Lower lobe of right lung (tissue), 2 donors: Measurements from ENCODE around the gene PRKCQ. TPM values are rescaled to one million over a fixed set of nuclear protein-coding genes. Genes with fewer than 3 reads are reported as not detected.

Source experiments
- ATAC-seq, 2 donors: fragments of 200-7000 bp; cut with Tn5 transposase; one replicate each; pipeline ENCODE4 v1.9.1; 2020 to 2022; ENCODE audit warnings: mild to moderate bottlenecking in 2 of 2, moderate library complexity in 2 of 2
- DNase-seq: peaks from one replicate; pipeline ENCODE4 v3.0.0-alpha.2; 2020
- H3K27ac ChIP-seq: fragments of 200-600 bp; one replicate; pipeline ENCODE4 v1.8.0; 2022
- H3K27me3 ChIP-seq: fragments of 200-600 bp; one replicate; pipeline ENCODE4 v1.8.0; 2022; ENCODE audit warnings: low read depth
- H3K36me3 ChIP-seq: fragments of 200-600 bp; one replicate; pipeline ENCODE4 v1.8.0; 2022; ENCODE audit warnings: mild to moderate bottlenecking
- H3K4me1 ChIP-seq: fragments of 200-600 bp; one replicate; pipeline ENCODE4 v1.8.0; 2022
- H3K4me3 ChIP-seq: fragments of 200-600 bp; one replicate; pipeline ENCODE4 v1.8.0; 2022; ENCODE audit warnings: mild to moderate bottlenecking
- H3K9me3 ChIP-seq: fragments of 200-600 bp; one replicate; pipeline ENCODE4 v1.8.0; 2022
- CTCF ChIP-seq: fragments of 200-600 bp; IDR thresholded peaks from one replicate; pipeline ENCODE4 v1.8.0; 2022; ENCODE audit warnings: antibody characterized with exemption, mild to moderate bottlenecking
- intact Hi-C: fragments of 100-400 bp; cut with DNase I; formaldehyde crosslinking; loops from one replicate; pipeline ENCODE4 v1.11.0; 2022
- total RNA-seq: library from RNA; stranded (reverse); fragmentation: NEBNext Ultra II Directional; extraction: Animal tissue kit (Norgen Biotek cat#: 25700); gene quantifications from one replicate; pipeline ENCODE4 v1.2.1, GENCODE V29; 2021
- donor health status: DM: no; HTN: yes; CAD: no; lungs with severe emphysema.

Gene PRKCQ
- total RNA-seq, 1 donor from 2014 or later = 8.1 TPM

DNA sequence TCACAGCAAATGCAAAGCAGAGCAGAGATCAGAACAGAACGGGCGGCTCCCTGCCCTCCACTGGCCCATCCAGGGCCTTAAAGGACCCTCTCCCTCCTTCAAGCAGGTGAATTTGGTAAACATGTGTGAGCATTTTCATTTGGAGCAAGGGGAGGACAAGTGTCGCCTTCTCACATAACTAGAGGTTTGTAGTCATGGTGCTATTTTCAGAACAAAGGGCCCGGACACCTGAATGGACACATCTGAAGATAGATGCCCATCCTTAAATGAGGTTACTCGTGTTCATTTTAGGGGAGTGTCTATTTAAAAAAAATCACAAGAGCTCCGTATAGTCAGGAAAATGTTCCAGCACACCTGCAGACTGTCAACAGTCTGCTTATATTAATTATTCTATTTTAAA, 153.8 kb downstream of the PRKCQ start:
- H3K4me3 ChIP-seq = no peak overlapping the region
- no peaks in the 10 kb centered on the region for H3K9me3 ChIP-seq
- no peak overlapping the region for H3K27ac ChIP-seq
- no peaks in the 10 kb centered on the region for H3K4me1 ChIP-seq
- intact Hi-C loops = no loop called here
- no peak for TF ChIP-seq CTCF
- no peaks in the 10 kb centered on the region for H3K27me3 ChIP-seq
- peaks cover 6% of the 10 kb centered on the region for H3K36me3 ChIP-seq
- ATAC-seq (no peak), DNase-seq (no peak)

DNA sequence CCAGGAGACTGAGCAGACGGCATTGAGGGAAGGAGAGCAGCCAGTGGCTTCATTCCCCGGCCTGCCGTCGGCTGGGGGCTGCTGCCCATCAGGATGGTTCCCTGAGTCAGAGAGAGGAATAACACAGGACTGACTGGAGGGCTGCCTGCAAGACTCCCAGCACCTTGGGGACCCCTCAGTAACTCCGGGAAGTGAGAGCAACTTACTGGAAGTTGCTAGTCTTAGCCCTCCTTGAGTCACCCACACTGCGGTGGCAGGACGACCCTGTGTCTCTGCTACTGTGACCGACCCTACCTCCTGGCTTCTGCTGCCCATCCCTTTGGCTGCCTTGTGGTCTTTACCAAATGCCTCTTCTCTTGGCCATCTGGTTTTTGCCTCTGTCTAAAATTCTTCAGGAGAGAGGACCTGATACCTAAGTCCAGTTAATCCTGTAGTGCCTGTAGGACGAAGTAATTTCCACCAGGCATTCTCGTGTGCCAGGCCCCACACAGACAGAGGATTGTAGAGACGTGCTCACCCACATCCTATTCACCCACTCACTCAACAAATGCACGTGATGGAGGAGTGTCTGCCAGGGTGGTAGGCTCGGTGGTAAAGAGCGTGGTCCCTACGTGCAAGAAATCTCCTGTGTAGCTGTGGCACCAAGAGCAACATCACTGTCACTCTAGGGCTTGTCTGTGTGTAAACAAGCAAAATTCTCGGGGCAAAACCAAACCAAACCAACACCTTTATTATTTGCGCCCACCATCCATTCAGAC, 156.5 kb downstream of the PRKCQ start:
- Histone ChIP-seq H3K9me3 (no peaks in the 10 kb centered on the region), H3K36me3 (peaks cover 6% of the 10 kb centered on the region), H3K27ac (no peak overlapping the region), H3K4me1 (no peaks in the 10 kb centered on the region), H3K4me3 (no peak overlapping the region), H3K27me3 (no peaks in the 10 kb centered on the region)
- TF ChIP-seq CTCF = no peak
- intact Hi-C loops = no loop called here
- ATAC-seq (no peak), DNase-seq (no peak)

DNA sequence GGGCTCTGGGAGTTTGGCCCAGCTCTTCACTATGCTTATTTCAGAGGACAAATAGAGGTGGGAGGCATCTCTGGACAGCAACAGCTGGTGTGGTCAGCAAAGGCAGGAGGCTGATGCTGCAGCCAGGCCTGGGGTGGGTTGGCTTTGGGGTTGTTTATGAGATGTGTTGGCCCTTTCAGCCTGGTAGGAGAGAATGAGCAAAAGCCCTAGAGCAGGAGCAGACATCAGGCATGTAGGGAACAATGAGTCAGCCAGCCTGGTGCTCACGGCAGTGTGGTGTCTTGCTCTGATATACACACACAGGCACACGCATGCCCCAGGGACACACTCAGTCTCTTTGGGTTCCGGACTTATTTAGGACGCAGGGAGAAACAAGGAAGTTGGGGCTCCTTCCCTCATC, 157.1 kb downstream of the PRKCQ start:
- Histone ChIP-seq H3K27ac (no peak overlapping the region), H3K27me3 (no peaks in the 10 kb centered on the region), H3K36me3 (peaks cover 6% of the 10 kb centered on the region), H3K4me1 (no peaks in the 10 kb centered on the region), H3K9me3 (no peaks in the 10 kb centered on the region), H3K4me3 (no peak overlapping the region)
- intact Hi-C loops = no loop called here
- DNase-seq = no peak
- no peak for ATAC-seq
- no peak for TF ChIP-seq CTCF

DNA sequence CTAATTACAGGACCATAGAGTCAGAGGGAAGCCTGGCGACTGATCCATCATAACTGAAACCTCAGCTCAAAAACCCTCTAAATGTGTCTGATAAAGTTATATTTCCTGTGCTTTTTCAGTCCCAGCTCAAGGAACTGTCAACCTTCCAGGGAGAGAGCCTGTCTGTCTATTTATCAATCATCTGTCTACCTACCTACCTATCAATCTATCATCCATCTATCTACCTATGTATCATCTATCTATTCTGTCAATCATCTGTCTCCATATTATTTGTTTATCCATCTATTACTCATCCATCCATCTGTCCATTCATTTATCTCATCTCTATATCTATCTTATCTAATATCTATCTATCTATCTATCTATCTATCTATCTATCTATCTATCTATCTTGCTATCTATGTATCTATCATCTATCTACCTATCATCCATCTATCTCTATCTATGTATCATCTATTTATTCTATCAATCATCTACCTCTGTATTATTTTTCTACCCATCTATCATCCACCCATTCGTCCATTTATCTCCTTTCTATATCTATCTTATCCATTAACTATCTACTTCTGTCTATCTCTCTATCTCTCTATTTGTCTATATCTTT, 161.4 kb downstream of the PRKCQ start:
- TF ChIP-seq CTCF = no peak
- H3K27me3 ChIP-seq = no peaks in the 10 kb centered on the region
- DNase-seq (no peak), ATAC-seq (no peak)
- no peaks in the 10 kb centered on the region for H3K4me1 ChIP-seq
- H3K4me3 ChIP-seq = no peak overlapping the region
- intact Hi-C loops = no loop called here
- H3K36me3 ChIP-seq = no peaks in the 10 kb centered on the region
- no peaks in the 10 kb centered on the region for H3K9me3 ChIP-seq
- no peak overlapping the region for H3K27ac ChIP-seq

DNA sequence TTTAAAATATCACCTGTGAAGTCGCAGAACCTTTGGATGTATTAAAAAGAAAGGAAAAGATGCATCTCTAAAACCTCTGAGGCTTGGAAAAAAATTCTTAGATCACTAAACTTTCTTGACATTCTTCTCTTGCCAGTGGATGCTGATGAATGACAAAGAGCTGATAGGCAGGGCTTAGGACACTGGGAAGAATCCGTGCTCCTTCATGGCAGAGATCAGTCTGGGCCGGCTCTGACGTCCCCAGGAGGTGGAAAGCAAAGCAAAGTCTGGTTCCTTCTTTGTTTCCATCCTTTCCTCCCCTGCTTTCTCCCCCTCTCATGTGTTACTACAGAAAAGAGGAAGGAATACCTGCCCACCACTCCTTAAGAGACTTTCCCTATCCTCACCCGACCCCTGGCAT, 161.9 kb downstream of the PRKCQ start:
- H3K36me3 ChIP-seq = no peaks in the 10 kb centered on the region
- no peaks in the 10 kb centered on the region for H3K4me1 ChIP-seq
- no peaks in the 10 kb centered on the region for H3K27me3 ChIP-seq
- TF ChIP-seq CTCF = no peak
- intact Hi-C loops = no loop called here
- DNase-seq (no peak), ATAC-seq (no peak)
- H3K9me3 ChIP-seq = no peaks in the 10 kb centered on the region
- no peak overlapping the region for H3K27ac ChIP-seq
- H3K4me3 ChIP-seq = no peak overlapping the region
